T-helper 1 cell treated with Interleukin-12 subunit alpha and Interleukin-12 subunit beta and Interleukin-4 antibody, amounts not matched to agents 30 μg/mL and 1 μg/mL, for 36 hours (primary cell): Measurements from ENCODE around the gene ODC1.

Experiments
- H3K27ac Mint-ChIP-seq: one replicate; pipeline ENCODE4 v1.8.0; 2021; ENCODE audit warnings: mild to moderate bottlenecking, mixed read lengths
- H3K27me3 Mint-ChIP-seq: one replicate; pipeline ENCODE4 v1.8.0; 2021; ENCODE audit warnings: low read depth, mixed read lengths
- H3K36me3 Mint-ChIP-seq: one replicate; pipeline ENCODE4 v1.8.0; 2021; ENCODE audit warnings: low read depth, mixed read lengths
- H3K4me1 Mint-ChIP-seq: one replicate; pipeline ENCODE4 v1.8.0; 2021; ENCODE audit warnings: low read depth, mixed read lengths
- H3K4me3 Mint-ChIP-seq: one replicate; pipeline ENCODE4 v1.8.0; 2021; ENCODE audit warnings: mild to moderate bottlenecking, moderate library complexity, mixed read lengths
- H3K9me3 Mint-ChIP-seq: one replicate; pipeline ENCODE4 v1.8.0; 2021; ENCODE audit warnings: mixed read lengths

The ODC1 gene

DNA sequence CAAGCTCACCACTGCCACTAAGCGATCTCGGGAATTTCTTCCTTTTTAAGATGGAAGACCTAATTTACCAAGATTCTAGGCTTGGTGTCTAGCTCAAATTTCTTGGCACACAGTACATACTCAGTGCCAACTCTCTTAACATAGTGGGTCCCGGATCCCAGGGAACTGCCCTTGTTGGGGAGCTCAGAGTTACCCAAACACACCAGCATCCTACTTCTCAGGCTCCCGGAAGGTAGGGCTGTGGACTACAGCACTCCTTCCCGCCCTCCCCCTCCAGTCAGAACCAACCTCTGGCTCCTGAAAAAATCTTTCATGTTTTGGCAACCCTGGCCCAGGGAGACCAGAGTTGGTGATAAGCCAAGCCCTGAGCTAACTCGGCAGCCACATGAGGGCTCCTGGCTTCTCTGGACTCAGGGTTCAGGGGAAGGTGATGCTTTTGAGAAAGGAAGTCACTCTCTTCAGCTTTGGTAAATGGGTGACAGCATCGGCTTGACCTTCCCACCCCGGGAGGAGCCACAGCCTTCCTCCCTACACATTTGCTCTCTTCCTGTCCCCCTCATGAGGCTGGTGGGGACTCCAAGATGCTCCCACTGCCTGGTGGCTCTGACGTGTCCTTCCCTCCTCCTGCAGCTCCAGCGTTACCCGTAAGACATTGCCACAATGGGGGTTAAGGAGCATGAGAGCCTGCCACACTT lies 8.8 kb downstream of the ODC1 start:
- Mint-ChIP-seq H3K4me3 (no peak overlapping the region), H3K27me3 (no peaks in the 10 kb centered on the region), H3K27ac (no peak overlapping the region), H3K36me3 (peaks cover 33% of the 10 kb centered on the region), H3K9me3 (no peaks in the 10 kb centered on the region), H3K4me1 (peaks cover 6% of the 10 kb centered on the region)

DNA sequence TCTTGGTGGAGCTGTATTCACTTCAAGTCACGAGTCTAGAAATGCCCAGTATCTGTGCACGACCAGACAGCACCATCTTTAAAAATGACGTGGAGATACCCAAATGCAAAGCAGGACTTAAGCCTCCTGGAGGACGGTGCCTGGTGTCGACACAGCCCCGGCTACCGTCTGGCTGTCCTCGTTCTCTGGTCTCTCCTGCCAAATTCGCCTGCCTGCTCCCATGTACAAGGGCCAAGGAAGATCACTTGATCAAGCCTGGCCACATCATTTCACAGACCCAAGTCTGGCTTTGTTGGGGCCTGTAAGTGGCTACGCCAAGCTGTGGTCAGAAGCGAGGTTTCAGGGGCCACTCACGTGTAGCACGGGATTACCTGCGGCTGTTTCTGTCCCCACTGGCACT lies 9.4 kb downstream of the ODC1 start:
- peaks cover 3% of the 10 kb centered on the region for H3K4me1 Mint-ChIP-seq
- H3K9me3 Mint-ChIP-seq = no peaks in the 10 kb centered on the region
- H3K27me3 Mint-ChIP-seq = no peaks in the 10 kb centered on the region

DNA sequence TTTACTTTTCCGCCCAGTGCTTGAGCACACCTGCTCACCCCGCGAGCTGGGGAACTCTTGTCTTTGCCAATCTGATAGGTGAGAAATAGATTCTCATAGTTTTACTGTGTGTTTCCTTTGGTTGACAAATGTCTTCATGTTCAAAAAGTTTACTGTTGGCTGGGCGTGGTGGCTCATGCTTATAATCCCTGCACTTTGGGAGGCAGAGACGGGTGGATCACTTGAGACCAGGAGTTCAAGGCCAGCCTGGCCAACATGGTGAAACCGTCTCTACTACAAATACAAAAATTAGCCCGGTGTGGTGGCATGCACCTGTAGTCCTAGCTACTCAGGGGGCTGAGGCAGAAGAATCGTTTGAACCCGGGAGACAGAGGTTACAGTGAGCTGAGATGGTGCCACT lies 10.3 kb downstream of the ODC1 start:
- peaks cover 9% of the 10 kb centered on the region for H3K4me1 Mint-ChIP-seq
- no peak overlapping the region for H3K27ac Mint-ChIP-seq
- H3K36me3 Mint-ChIP-seq = peaks cover 20% of the 10 kb centered on the region
- peaks cover 5% of the 10 kb centered on the region for H3K27me3 Mint-ChIP-seq
- no peak overlapping the region for H3K4me3 Mint-ChIP-seq
- no peaks in the 10 kb centered on the region for H3K9me3 Mint-ChIP-seq

More for the DNA sequence above, 9.4 kb downstream of the ODC1 start:
- H3K4me3 Mint-ChIP-seq = no peak overlapping the region
- H3K36me3 Mint-ChIP-seq = peaks cover 28% of the 10 kb centered on the region
- H3K27ac Mint-ChIP-seq = no peak overlapping the region

DNA sequence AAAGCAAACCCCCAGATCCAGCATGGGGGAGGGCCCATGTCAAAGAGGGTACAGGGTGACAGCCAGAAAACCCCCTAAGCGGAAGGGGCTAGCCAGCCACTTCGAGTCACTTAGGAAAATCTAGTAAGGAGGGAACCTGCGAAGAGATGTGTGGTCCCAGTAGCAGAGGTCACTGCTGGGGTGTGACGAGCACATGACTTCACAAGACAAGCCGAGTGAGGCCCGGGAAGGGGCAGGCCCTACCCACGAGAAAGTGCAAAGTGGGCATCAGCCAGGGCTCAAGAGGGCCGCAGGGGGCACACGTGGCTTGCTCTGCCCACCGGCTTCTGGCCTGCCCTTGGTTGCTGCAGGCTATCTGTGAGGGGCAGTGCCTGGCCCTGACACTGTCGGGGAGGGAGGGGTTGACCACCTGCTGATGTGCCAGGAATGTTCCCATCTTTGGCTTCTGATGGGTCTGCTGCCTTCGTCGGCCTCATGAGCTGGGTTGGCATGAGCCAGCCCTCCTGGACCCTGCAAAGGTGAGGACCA lies 11.5 kb downstream of the ODC1 start:
- Mint-ChIP-seq H3K9me3 (no peaks in the 10 kb centered on the region), H3K27me3 (peaks cover 5% of the 10 kb centered on the region), H3K36me3 (peaks cover 12% of the 10 kb centered on the region), H3K4me1 (peaks cover 9% of the 10 kb centered on the region), H3K27ac (no peak overlapping the region), H3K4me3 (no peak overlapping the region)

DNA sequence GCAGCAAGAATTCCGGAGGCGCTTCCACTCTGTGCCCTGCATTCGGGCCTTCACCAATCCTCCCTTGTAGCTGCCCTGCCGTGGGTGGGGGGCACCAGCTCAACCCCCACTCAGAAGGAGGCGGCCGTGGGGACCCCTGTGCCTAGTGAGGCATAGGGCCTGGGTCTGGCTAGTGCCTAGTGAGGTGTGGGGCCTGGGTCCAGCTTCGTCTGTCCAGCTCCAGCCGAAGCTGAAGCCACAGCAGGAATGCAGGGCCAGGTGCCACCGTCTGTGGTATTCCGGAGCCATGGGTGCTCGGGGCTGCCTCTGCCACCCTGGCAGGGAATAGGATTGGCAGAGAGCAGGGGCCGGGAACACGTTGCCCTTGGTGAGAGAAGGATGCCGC lies 12.3 kb downstream of the ODC1 start:
- H3K4me3 Mint-ChIP-seq = no peak overlapping the region
- H3K27me3 Mint-ChIP-seq = peaks cover 5% of the 10 kb centered on the region
- H3K36me3 Mint-ChIP-seq = peaks cover 8% of the 10 kb centered on the region
- peaks cover 9% of the 10 kb centered on the region for H3K4me1 Mint-ChIP-seq
- H3K27ac Mint-ChIP-seq = no peak overlapping the region
- H3K9me3 Mint-ChIP-seq = no peaks in the 10 kb centered on the region

DNA sequence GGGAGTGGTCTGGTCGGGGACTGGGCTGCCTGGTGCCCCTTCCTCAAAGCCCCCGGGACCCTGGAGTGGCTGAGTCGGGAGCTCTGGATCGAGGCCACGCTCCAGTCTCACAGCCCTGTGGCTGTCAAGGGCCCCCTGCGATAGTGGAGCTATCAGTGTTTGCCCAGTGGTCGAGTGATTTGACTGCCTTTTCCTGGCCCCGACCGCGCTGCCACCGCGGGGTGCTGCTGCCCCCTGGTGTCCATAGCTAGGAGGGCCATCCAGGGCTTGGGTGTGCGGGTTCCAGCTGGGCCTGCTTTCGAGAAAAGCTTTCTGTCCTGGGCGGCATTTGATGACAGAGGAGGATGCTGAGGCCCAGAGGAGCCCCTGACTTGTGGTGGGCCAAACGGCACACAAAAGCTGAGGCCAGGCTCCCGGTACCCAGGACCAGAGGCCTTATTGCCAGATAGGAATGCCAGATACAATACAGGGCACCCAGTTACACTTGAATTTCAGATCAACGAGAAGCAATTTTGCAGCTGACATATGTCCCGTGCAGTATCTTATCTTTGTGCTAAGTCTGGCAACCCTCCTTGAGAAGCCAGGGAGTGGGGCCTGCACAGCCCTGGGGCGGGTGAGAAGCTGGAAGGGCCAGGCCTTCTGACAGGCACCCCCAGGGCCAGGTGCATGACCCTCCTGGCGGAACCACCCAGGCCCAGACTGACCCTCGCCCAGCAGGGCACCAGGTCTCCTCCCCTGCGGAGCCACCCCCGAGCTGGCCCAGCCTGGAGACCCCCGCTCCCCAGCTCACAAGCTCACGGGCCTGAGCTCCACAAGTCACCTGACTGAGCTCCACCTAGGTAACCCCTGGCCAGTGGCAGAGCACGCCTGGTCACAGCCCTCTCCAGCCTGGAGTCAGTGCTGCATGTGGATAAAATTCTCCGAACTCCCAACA lies 13.0 kb downstream of the ODC1 start:
- peaks cover 6% of the 10 kb centered on the region for H3K36me3 Mint-ChIP-seq
- H3K4me1 Mint-ChIP-seq = peaks cover 9% of the 10 kb centered on the region
- peak overlapping the region; percentile 42 for H3K4me3 Mint-ChIP-seq
- no peaks in the 10 kb centered on the region for H3K9me3 Mint-ChIP-seq
- H3K27me3 Mint-ChIP-seq = peaks cover 5% of the 10 kb centered on the region
- H3K27ac Mint-ChIP-seq = no peak overlapping the region

DNA sequence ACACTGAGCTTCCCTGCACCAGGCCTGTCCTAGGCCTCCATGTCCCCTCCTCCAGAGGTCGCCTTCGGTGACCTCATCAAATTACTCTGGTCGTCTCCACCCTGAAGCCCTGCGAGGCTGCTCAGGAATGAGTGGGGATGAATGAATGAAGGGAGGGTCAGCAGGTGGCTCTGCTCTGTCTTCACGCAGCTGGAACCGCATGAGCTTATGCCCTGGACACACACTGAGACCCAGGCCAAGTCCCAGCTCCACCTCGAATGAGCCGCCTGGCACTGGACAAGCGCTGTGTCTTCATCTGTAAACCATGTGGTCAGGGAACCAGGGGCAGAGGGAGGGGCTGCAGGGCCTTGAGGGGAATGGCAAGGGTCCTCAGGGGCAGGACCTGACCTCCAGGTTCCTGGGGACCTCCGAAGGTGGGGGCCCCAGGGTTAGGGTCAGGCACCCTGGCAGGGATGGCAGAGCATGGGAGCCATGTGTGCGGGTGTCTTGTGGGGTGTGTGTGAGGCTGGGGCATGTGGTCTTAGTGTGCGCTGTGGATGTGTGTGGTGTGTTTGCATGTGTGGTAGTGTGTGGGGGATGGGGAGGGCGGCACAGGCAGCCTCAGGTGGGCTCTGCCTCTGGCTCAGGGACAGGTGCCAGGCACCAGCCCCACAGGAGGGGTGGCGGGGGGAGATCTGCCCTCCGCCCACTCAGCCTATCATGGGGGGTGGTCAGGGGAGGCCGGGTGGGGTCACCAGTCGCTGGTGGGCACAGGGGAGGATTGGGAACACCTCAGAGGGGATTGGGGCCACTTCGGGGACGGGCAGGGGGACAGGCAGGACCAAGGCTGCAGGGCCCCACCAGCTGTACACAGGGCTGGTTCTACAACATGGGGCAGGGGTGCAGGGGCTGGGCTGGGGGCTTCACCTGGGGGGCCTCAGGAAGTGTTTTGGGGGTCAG lies 13.9 kb downstream of the ODC1 start:
- no peaks in the 10 kb centered on the region for H3K9me3 Mint-ChIP-seq
- no peak overlapping the region for H3K27ac Mint-ChIP-seq

DNA sequence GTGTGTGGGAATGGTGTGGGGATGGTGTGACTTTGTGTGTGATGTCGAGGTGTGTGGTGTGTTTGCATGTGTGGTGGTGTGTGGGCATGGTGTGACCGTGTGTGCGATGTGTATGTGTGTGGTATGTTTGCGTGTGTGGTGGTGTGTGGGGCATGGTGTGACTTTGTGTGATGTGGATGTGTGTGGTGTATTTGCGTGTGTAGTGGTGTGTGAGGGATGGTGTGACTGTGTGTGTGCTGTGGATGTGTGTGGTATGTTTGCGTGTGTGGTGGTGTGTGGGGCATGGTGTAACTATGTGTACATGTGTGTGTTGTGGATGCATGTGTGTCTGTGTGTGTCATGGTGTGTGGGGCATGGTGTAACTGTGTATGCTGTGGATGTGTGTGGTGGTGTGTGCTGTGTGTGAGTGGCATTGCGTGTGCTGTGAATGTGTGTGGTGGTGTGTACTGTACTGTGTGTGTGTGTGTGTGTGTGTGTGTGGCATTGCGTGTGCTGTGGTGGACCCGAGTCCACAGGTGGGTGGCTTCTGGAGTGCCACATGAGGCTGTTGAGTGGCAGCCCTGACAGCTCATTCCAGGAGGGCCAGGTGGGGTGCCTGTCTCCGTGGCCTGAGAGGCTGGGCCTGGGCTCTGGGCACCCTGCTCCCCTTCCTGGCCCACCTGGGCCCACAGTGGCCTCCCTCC lies 14.7 kb downstream of the ODC1 start:
- peaks cover 9% of the 10 kb centered on the region for H3K4me1 Mint-ChIP-seq
- no peaks in the 10 kb centered on the region for H3K9me3 Mint-ChIP-seq
- H3K27ac Mint-ChIP-seq = peak overlapping the region; percentile 29
- peaks cover 5% of the 10 kb centered on the region for H3K27me3 Mint-ChIP-seq
- H3K36me3 Mint-ChIP-seq = no peaks in the 10 kb centered on the region
- peak overlapping the region; percentile 49 for H3K4me3 Mint-ChIP-seq

More for the DNA sequence above, 13.9 kb downstream of the ODC1 start:
- Mint-ChIP-seq H3K27me3 (peaks cover 5% of the 10 kb centered on the region), H3K36me3 (no peaks in the 10 kb centered on the region), H3K4me1 (peaks cover 9% of the 10 kb centered on the region), H3K4me3 (no peak overlapping the region)

DNA sequence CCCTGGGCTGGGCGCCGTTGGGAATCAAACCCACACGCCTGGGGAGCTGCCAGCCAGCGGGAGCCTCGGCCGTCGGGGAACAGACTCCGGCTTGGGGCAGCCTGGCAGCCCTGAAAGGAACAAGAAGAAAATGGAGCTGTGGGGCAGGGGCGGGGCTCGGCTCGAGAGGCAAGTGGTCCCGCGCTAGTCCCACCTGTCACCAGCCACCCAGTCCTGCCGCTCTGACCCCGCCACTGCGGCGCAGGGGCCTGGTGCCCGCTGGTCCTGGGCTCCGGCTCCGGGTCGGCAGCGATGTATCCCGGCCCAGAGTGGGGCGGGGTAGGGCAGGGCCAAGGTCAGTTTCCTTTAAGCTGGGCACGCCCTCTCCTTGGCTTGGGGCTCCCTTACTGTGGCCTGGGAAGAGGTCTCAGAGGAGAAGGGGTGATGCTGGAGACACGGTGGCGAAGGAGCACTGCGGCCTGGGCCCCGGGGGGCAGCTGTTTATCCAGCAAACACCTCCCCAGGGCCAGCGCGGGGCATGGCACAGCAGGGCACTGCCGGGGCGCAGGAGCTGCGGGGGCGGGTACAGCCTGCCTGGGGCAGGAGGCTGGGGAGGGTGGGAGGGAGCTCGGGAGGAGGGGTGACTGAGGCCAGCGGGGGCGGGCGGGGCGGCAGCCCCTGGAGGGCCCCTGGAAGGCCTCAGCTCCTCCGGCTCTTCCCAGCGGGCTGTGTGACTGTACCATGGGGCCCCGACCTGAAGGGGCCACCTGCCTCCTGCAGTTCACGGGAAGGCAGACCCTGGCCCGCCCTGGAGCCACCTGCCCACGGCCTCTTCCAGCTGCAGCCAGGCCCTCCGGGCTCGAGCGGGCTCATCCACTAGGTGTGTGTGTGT lies 15.6 kb downstream of the ODC1 start:
- H3K9me3 Mint-ChIP-seq = no peaks in the 10 kb centered on the region
- no peaks in the 10 kb centered on the region for H3K36me3 Mint-ChIP-seq
- peak overlapping the region; percentile 74 for H3K4me3 Mint-ChIP-seq
- H3K27ac Mint-ChIP-seq = peak overlapping the region; percentile 26
- H3K4me1 Mint-ChIP-seq = peaks cover 9% of the 10 kb centered on the region
- H3K27me3 Mint-ChIP-seq = peaks cover 5% of the 10 kb centered on the region

DNA sequence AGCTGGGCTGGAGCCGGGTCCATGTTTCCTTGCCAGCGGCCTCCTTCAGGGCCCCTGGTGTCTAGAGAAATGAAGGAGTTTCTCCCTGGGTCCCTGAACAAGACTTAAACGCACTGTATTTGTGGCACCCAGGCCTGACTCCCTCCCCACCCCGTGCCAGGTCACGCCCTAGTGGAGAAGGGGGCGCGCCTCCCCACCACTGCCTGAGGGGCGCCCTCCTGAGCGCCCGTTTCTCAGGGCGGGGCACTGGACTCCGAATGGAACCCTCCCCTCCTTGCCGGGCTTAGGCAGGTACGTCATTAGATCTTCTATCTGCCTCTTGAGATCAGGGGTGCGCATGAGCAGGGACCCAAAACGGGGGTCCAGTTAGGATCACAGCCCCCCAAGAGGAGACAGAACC lies 16.3 kb downstream of the ODC1 start:
- H3K27me3 Mint-ChIP-seq = peaks cover 5% of the 10 kb centered on the region

DNA sequence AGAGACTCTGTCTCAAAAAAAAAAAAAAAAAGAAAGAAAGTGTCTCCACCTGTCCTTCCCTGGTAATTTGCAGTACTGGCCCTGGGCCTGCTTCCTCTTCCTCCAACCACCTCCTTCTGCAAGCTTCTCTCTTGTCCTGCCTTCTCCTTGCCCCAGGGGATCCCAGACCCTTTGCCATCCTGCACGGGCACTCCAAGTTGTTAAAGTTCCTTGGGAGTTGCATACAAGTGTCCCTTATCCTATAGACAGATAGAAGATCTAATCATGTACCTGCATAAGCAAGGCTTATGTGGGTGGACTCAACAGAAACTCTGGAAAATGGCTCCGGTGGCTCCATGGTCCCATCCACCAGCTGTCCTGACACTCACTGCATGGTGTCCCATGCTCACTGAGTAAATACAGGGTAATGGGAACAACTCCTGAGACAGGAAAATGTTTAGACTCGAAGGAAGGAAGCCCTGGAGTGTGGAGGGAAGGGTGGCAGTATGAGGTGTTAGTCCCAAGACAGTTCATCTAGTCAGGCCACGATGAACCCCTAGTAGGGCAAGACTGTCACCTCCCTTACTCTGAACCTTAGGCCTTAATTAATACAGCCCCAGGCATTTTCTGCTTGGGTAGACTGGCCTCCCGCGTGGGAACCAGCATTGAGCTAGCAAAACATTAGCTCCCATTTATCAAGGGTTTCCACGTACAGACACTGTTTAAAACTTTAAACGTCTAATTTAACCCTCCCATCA lies 17.1 kb downstream of the ODC1 start:
- H3K36me3 Mint-ChIP-seq = no peaks in the 10 kb centered on the region
- no peak overlapping the region for H3K27ac Mint-ChIP-seq
- peaks cover 9% of the 10 kb centered on the region for H3K4me1 Mint-ChIP-seq
- H3K4me3 Mint-ChIP-seq = no peak overlapping the region
- no peaks in the 10 kb centered on the region for H3K9me3 Mint-ChIP-seq
- peaks cover 5% of the 10 kb centered on the region for H3K27me3 Mint-ChIP-seq

More for the DNA sequence above, 16.3 kb downstream of the ODC1 start:
- H3K27ac Mint-ChIP-seq = peak overlapping the region; percentile 26
- peaks cover 9% of the 10 kb centered on the region for H3K4me1 Mint-ChIP-seq
- H3K9me3 Mint-ChIP-seq = no peaks in the 10 kb centered on the region
- H3K36me3 Mint-ChIP-seq = no peaks in the 10 kb centered on the region
- H3K4me3 Mint-ChIP-seq = peak overlapping the region; percentile 74

DNA sequence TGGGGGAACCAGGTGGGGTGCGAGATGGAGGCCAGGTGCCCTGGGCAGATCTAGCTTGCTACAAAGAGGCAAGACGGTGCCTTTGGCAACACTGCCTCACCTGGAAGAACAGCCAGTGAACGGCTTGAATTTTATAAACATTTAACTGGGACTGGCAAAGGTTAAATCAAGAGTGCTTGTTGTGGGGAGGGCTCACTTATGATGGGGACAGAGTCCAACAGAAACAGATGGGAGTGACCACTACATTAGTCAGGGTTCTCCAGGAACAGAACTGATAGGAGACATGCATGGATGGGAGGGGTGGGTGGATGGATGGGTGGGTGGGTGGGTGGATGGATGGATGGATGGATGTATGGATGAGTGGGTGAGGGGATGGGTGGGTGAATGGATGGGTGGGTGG lies 19.2 kb downstream of the ODC1 start:
- H3K27me3 Mint-ChIP-seq = peaks cover 5% of the 10 kb centered on the region
- H3K9me3 Mint-ChIP-seq = no peaks in the 10 kb centered on the region
- H3K4me1 Mint-ChIP-seq = peaks cover 6% of the 10 kb centered on the region
- no peaks in the 10 kb centered on the region for H3K36me3 Mint-ChIP-seq
- no peak overlapping the region for H3K27ac Mint-ChIP-seq
- no peak overlapping the region for H3K4me3 Mint-ChIP-seq
